GM12864 (cell line): Measurements from ENCODE around the gene FHL2.

Experiments
- DNase-seq: peaks from one replicate; pipeline ENCODE4 v3.0.0-alpha.2; 2011; ENCODE audit warnings: low read depth
- H3K4me3 ChIP-seq: 2 replicates; pipeline ENCODE4 v1.5.1; 2011; ENCODE audit warnings: mild to moderate bottlenecking, low read depth, low read length, control low read depth
- CTCF ChIP-seq: IDR thresholded peaks from 2 replicates; pipeline ENCODE4 v1.5.1; 2011; ENCODE audit warnings: low read depth, mild to moderate bottlenecking, moderate library complexity, low read length, control low read depth, inconsistent platforms; ENCODE audit errors: missing control alignments

The FHL2 gene

DNA sequence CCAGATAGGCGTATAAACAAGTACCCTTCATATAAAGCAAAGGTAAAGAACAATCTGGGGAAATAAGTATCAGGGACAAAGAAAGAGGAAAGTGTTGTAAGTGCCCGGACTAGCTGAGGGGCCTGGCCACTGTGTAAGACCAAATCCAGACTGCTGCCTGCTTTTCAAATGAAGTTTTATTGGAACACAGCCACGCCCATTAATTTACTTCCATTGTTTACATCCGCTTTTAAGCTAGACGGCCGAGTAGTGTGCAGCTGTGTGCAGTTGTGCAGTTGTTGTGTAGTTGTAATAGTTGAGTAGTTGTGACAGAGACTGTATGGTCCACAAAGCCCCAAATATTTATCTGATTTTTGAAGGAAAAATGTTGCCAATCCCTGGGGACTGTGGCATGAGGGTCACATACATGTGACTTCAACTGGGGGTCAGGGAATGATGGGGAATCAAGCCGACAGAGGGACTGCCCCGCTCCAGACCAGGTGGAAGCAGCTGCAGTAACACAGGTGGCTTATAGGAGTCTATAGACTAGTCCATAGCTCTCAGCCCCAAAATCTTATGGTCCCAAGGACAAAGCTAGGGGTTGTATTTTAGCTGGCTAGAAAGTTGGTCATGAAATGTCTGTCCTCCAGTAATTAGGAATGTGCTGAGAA, 30.0 kb downstream of the FHL2 start:
- H3K4me3 ChIP-seq = no peak overlapping the region
- DNase-seq = no peak
- no peak for TF ChIP-seq CTCF

DNA sequence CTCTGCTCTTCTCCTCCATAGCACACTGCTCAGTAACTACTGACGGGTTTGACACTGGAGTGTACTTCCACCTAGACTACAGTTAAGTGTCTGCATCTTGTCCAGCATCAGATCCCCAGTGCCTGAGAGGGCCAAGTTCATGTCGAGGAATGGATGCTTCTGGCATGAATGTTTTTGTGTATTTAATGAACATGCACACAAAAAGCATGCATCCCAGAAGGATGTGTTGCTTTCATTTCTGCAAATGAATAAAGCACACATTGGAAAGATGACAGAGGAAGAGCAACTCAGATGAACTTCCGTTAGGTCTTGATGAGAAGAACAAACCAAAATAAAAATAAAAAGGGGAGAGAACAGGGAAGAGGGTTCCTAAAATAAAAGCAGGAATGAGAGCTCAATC, 33.6 kb downstream of the FHL2 start:
- no peak overlapping the region for H3K4me3 ChIP-seq
- no peak for TF ChIP-seq CTCF
- no peak for DNase-seq

- no peak for DNase-seq
- no peak for TF ChIP-seq CTCF
- H3K4me3 ChIP-seq = no peak overlapping the region
Observed at GRCh38 chr2:105364436-105365139, 34.3 kb downstream of the FHL2 start.

DNA sequence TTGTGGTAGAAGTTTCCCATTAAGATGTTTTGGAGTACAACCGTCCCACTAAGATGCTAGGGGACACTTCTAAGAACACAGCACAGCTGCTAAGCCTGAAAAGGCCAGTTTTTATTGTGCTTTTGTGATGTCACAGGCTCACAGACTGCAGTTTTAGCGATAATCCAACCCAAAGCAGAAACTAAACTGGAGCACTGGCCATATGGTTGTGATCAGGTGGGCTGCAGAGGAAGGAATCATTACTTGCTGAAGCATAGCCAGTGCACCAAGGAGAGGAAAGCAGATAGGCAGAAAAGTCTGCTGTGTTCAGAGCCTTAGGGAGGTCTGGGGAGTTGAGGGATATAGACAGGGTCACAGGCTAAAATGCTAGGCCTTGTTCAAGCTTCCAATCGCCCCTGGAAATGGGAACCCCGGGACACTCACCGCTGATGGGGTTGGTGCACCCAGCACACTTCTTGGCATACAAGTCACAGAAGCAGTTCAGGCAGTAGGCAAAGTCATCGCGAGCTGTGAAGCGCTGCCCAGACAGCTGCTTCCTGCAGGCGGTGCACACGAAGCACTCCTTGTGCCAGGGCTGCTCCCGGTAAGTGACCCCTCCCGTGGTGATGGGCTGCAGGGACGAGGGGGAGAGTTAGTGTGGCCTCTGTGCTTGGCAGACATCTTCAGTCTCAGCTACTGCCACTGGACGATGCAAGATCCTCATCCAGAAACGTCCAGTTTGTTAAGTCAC, 35.8 kb downstream of the FHL2 start:
- TF ChIP-seq CTCF = no peak
- H3K4me3 ChIP-seq = no peak overlapping the region
- DNase-seq = no peak

- TF ChIP-seq CTCF = no peak
- no peak overlapping the region for H3K4me3 ChIP-seq
- no peak for DNase-seq
Observed at GRCh38 chr2:105361102-105361889, 37.6 kb downstream of the FHL2 start.

DNA sequence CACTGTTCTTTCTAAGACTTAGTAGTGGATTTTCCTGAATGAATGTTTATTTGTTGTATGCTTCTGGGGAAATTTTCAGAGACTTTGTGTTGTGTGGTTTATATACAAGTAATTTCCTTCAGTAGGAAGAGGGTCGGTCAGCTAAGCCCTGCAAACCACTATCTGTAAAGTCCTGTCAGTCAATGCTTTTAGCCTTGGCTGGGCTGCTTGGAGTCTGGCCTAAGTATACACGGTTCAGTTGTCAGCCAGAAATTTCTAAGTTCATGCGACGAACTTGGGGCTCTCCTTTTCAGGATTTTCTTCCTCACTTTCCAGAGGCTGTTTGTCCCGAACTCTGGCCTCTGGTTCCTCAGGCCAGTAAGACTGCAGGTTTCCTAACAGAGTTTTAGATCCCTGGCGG, 40.3 kb downstream of the FHL2 start:
- TF ChIP-seq CTCF = no peak
- H3K4me3 ChIP-seq = no peak overlapping the region
- DNase-seq = no peak
